Colonic mucosa (tissue), 4 donors: ENCODE measurements around the gene POMGNT2. TPM values are rescaled to one million over a fixed set of nuclear protein-coding genes. Genes with fewer than 3 reads are reported as not detected.

Source experiments
- DNase-seq: peaks from one replicate; pipeline ENCODE4 v3.0.0-alpha.2; 2020
- H3K27ac ChIP-seq: fragments of 200-600 bp; one replicate; pipeline ENCODE4 v1.8.0; 2021
- H3K27me3 ChIP-seq: fragments of 200-600 bp; one replicate; pipeline ENCODE4 v1.8.0; 2021
- H3K36me3 ChIP-seq: fragments of 200-600 bp; one replicate; pipeline ENCODE4 v1.8.0; 2021
- H3K4me1 ChIP-seq: fragments of 200-600 bp; one replicate; pipeline ENCODE4 v1.8.0; 2021; ENCODE audit warnings: mild to moderate bottlenecking
- H3K4me3 ChIP-seq: fragments of 200-600 bp; one replicate; pipeline ENCODE4 v1.8.0; 2021
- H3K9ac ChIP-seq, 2 donors: one replicate each; pipeline ENCODE4 v1.7.0; 2013; ENCODE audit warnings: control low read depth in 2 of 2, low read depth in 2 of 2, low read length in 2 of 2
- H3K9me3 ChIP-seq: fragments of 200-600 bp; one replicate; pipeline ENCODE4 v1.8.0; 2021
- intact Hi-C: fragments of 100-400 bp; cut with DNase I; formaldehyde crosslinking; loops from one replicate; pipeline ENCODE4 v1.14.1; 2022
- total RNA-seq, 2 donors: library from RNA; stranded (reverse); fragmentation: NEBNext Ultra II Directional in 1 of 2; extraction: Animal tissue kit (Norgen Biotek cat#: 25700) in 1 of 2; gene quantifications; one replicate each; pipeline ENCODE4 v1.2.1, GENCODE V29; 2021
- TF ChIP-seq, protein P1 (sequence below): fragments of 200-600 bp; IDR thresholded peaks from one replicate; pipeline ENCODE4 v1.8.0; 2022; ENCODE audit warnings: antibody characterized with exemption, mild to moderate bottlenecking
- donor health status: healthy.
- donor health status: DM: no; HTN: no; CAD: no.
- donor health status: DM: no; HTN: no; CAD: no.

POMGNT2 gene
- total RNA-seq, 2 donors from 2014 or later, result 5.2 to 11.0 TPM

DNA sequence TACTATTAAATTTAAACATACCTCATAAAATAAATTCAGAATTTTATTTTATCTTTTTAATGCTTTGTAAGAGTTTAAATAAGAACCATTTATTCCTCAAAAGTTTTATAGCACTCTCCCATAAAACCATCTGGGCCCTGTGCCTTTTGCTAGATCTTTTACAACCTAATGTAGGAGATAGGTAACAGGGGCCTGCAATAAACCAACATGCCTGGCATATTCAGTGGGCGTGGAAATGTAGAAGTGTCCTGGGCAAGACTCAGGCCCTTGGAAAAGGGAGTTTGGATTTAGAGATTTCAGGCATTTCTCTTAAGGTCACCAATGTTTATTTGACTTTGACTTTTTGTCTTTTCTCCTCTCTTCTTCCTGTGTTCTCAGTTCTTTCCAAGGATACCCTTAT lies 46.4 kb downstream of the POMGNT2 start:
- H3K9ac ChIP-seq, result no peak overlapping the region
- H3K4me3 ChIP-seq, result no peak overlapping the region
- H3K27ac ChIP-seq, result no peak overlapping the region
- H3K4me1 ChIP-seq, result no peaks in the 10 kb centered on the region
- H3K9me3 ChIP-seq, result no peaks in the 10 kb centered on the region
- H3K36me3 ChIP-seq, result no peaks in the 10 kb centered on the region
- TF ChIP-seq, protein P1, sequence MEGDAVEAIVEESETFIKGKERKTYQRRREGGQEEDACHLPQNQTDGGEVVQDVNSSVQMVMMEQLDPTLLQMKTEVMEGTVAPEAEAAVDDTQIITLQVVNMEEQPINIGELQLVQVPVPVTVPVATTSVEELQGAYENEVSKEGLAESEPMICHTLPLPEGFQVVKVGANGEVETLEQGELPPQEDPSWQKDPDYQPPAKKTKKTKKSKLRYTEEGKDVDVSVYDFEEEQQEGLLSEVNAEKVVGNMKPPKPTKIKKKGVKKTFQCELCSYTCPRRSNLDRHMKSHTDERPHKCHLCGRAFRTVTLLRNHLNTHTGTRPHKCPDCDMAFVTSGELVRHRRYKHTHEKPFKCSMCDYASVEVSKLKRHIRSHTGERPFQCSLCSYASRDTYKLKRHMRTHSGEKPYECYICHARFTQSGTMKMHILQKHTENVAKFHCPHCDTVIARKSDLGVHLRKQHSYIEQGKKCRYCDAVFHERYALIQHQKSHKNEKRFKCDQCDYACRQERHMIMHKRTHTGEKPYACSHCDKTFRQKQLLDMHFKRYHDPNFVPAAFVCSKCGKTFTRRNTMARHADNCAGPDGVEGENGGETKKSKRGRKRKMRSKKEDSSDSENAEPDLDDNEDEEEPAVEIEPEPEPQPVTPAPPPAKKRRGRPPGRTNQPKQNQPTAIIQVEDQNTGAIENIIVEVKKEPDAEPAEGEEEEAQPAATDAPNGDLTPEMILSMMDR, result no peak
- DNase-seq, result no peak
- no peaks in the 10 kb centered on the region for H3K27me3 ChIP-seq
- intact Hi-C loops, result no loop called here

GRCh38 chr3:43055806-43056770 lies 49.8 kb downstream of the POMGNT2 start:
- Histone ChIP-seq H3K4me1 (no peaks in the 10 kb centered on the region), H3K36me3 (no peaks in the 10 kb centered on the region), H3K27me3 (no peaks in the 10 kb centered on the region), H3K4me3 (no peak overlapping the region), H3K9me3 (no peaks in the 10 kb centered on the region), H3K9ac (no peak overlapping the region), H3K27ac (no peak overlapping the region)
- intact Hi-C loops, result no loop called here
- no peak for DNase-seq
- TF ChIP-seq, protein P1, result no peak

DNA sequence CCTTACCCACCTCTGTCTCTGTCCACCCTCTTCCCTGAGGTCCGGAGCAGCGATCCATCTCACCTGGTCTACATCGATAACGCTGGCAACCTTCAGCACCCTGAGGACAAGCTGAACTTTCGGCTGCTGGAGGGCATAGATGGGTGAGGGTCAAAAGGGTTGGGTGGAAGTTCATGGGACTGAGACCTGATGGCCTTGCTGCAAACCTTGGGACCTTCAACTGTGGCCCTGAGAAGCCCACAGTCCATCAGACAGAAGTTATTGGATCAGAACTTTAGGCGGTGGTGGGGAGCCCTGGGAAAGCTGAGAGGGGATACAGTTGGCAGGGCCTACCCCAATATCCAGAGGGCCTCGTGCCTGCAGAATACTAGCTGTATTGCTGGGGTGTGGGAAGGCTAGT lies 50.5 kb downstream of the POMGNT2 start:
- no peaks in the 10 kb centered on the region for H3K4me1 ChIP-seq
- no peak for DNase-seq
- intact Hi-C loops, result no loop called here
- H3K4me3 ChIP-seq, result no peak overlapping the region
- TF ChIP-seq, protein P1, result no peak
- H3K27me3 ChIP-seq, result no peaks in the 10 kb centered on the region
- H3K9me3 ChIP-seq, result no peaks in the 10 kb centered on the region
- H3K9ac ChIP-seq, result no peak overlapping the region
- no peaks in the 10 kb centered on the region for H3K36me3 ChIP-seq
- H3K27ac ChIP-seq, result no peak overlapping the region

- intact Hi-C loops, result no loop called here
- Histone ChIP-seq H3K27me3 (no peaks in the 10 kb centered on the region), H3K9ac (no peak overlapping the region), H3K4me1 (no peaks in the 10 kb centered on the region), H3K36me3 (no peaks in the 10 kb centered on the region), H3K27ac (no peak overlapping the region), H3K9me3 (no peaks in the 10 kb centered on the region), H3K4me3 (no peak overlapping the region)
- no peak for DNase-seq
- TF ChIP-seq, protein P1, result no peak
Measured at GRCh38 chr3:43054754-43055153, 51.1 kb downstream of the POMGNT2 start.

DNA sequence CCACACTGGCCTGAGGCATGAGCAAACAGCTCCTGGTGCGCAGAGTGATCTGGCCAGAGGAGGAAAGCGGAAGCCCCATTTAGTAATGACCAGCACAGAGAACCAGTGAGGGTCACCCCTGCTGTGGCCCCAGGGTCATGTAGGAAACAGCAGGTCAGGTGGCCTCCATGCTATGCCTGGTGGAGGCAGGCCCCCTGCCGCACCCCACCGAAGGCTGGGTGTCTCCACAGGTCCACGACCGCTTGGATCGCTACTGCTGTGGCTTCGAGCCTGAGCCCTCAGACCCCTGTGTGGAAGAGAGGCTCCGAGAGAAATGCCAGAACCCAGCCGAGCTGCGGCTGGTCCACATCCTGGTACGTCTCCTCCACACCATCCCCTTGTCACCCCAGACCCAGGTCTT lies 52.6 kb downstream of the POMGNT2 start:
- Histone ChIP-seq H3K4me3 (no peak overlapping the region), H3K4me1 (no peaks in the 10 kb centered on the region), H3K9ac (no peak overlapping the region), H3K27ac (no peak overlapping the region), H3K27me3 (no peaks in the 10 kb centered on the region), H3K36me3 (no peaks in the 10 kb centered on the region), H3K9me3 (no peaks in the 10 kb centered on the region)
- TF ChIP-seq, protein P1, result no peak
- DNase-seq, result no peak
- intact Hi-C loops, result no loop called here
